GM12873 (cell line): ENCODE data around the gene KIT.

Experiments
- CTCF ChIP-seq: IDR thresholded peaks from 2 replicates; pipeline ENCODE4 v1.5.1; 2012; ENCODE audit warnings: low read depth, mild to moderate bottlenecking, moderate library complexity, low read length, control low read depth; ENCODE audit not compliant: insufficient read depth; ENCODE audit errors: missing control alignments

Gene KIT

GRCh38 chr4:54635318-54635717, 22.4 kb upstream of the KIT start:
- no peak for TF ChIP-seq CTCF

GRCh38 chr4:54637325-54637724, 20.4 kb upstream of the KIT start:
- no peak for TF ChIP-seq CTCF

- TF ChIP-seq CTCF, result no peak
Observed at GRCh38 chr4:54643172-54643571, 14.6 kb upstream of the KIT start.

- no peak for TF ChIP-seq CTCF
Observed at GRCh38 chr4:54643958-54644751, 13.6 kb upstream of the KIT start.

GRCh38 chr4:54645830-54646229, 11.9 kb upstream of the KIT start:
- no peak for TF ChIP-seq CTCF

GRCh38 chr4:54647070-54647469, 10.7 kb upstream of the KIT start:
- no peak for TF ChIP-seq CTCF

GRCh38 chr4:54651050-54651449, 6.7 kb upstream of the KIT start:
- TF ChIP-seq CTCF, result no peak
